Inflammatory macrophage treated with lipopolysaccharide for 1 hour (primary cell): Measurements from ENCODE around the gene ACP6.
"Not testable (repeated sequence)": the region's sequence is repeated elsewhere in the genome, so short reads cannot be mapped to it uniquely, and the experiment has no call there.

Experiments
- DNase-seq, 2 donors: peaks; one replicate each; pipeline ENCODE4 v3.0.0-alpha.2; 2020 to 2022

ACP6 gene

GRCh38 chr1:147619741-147620140 lies 50.6 kb downstream of the ACP6 start:
- DNase-seq = no peak

- no peak for DNase-seq
Observed at GRCh38 chr1:147618771-147619170, 51.6 kb downstream of the ACP6 start.

DNA sequence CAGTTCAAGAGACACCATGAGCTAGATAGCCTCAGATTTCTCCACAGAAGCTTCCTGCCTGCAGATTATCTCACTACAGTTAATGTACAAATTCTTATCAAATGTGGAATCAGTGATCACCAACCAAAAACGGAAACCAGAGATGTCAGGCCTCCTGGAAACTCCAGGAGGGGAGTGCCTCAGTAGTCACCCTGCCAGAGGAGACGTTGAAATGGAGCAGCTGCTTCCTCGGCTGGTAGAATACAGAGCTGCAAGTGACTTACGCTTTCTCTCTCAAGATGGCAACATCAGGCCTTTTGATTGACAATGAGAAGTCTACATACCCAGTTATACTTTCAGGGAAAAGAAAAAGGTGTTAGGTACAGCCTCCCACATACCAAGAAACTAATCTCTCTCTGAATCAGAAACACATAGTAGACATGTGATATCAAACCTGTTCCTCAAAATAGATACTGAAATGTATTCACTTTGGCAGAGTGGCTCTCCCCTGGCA lies 52.2 kb downstream of the ACP6 start:
- peak in 1 of 2 donors; percentile 6 for DNase-seq

GRCh38 chr1:147614966-147615365 lies 55.4 kb downstream of the ACP6 start:
- DNase-seq = not testable (repeated sequence)

DNA sequence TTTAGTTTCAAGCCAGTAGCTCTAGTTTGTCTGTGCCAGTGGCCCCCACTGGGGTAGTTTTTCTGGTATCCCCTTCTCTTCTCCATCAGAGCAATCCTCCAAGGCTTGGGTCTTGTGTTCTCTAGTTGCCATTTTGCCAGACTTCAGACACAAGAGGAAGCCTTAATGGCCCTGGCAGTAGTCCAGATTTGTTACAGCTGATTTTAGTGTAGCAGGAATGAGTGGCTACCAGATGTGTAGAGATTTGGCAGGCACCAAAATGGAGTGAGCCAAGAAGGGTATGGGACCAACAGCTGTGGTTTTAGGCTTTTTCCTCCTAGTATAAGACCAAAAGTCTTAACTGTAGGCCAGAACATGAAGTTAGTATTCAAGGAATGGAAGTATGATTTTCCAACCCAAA lies 56.8 kb downstream of the ACP6 start:
- DNase-seq = no peak

DNA sequence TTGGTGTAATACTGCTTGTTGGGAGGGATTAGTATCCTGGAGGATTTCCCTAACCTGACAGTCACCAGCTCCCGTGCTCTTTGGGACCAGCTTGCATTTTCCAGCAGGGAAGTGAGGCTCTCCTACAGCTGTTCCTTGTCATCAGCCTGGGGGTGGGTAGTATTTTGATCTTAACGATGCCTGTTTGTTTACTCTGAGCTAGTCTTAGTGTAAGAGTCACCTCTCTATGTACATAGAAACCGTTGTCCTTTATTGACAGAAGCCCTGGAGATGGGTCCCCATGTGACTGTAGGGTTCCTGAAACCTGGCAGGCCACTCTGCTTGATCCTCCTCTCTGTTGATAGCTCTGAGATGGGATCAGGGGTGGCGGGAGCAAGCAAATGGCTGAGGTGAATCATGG lies 58.0 kb downstream of the ACP6 start:
- DNase-seq = no peak

GRCh38 chr1:147611586-147611985 lies 58.7 kb downstream of the ACP6 start:
- DNase-seq = no peak

DNA sequence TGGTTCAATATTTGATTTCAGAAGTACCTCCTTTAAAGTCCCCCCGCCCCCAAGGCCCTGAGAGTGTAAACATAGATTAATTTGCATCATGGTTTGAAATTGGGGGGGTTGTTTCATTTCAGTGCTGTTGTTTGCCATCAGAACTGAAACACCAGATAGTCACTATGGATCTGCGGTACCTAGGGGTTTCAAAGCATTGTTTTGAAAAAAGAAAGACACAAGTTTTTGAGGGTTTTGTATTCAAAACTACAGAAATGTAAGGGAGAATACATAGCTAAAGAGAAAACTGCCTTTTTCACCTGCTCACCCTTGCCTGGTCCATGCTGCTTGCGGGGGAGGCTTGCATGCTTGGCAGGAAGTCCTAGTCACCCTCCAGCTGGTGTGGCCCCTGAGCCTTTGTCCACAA lies 59.3 kb downstream of the ACP6 start:
- DNase-seq = no peak

DNA sequence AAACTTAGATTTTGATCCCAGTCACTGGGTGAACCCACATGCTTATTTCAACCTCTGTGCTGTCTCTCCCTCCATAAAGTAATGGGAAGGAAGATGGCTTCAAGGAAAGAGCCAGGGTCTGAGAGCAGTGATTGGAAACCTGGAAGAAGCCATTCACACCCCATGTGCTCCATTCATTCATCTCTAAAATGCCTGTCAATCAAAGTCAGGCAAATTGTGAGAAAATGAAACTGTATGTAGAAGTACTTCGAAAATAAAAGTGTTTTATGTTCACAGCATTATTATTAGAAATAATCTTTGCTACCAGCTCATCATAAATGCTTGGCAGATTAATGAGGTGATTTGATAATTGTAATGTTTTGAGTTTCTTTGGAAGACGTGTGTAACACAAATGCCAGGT lies 61.0 kb downstream of the ACP6 start:
- no peak for DNase-seq

GRCh38 chr1:147608596-147608995 lies 61.7 kb downstream of the ACP6 start:
- no peak for DNase-seq

DNA sequence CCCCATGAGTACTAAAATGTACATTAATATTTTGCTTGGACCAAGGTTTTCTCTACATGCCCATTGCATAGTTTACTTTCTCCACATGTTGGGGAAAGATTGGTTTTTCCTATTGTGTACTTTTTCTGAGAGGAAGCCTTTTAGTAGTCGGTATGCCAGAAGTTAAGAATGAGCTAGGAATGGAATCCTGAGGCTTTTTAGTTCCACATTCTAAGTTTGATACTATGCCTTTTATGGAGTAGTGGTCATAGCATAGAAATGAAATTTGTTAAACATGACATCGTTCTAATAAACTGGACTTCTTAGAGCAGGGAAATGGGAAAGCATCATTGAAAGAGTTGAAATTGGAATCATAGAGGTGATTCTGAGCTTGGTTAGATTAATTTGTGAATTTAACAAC lies 64.7 kb downstream of the ACP6 start:
- DNase-seq = no peak

GRCh38 chr1:147603986-147604385 lies 66.3 kb downstream of the ACP6 start:
- no peak for DNase-seq

DNA sequence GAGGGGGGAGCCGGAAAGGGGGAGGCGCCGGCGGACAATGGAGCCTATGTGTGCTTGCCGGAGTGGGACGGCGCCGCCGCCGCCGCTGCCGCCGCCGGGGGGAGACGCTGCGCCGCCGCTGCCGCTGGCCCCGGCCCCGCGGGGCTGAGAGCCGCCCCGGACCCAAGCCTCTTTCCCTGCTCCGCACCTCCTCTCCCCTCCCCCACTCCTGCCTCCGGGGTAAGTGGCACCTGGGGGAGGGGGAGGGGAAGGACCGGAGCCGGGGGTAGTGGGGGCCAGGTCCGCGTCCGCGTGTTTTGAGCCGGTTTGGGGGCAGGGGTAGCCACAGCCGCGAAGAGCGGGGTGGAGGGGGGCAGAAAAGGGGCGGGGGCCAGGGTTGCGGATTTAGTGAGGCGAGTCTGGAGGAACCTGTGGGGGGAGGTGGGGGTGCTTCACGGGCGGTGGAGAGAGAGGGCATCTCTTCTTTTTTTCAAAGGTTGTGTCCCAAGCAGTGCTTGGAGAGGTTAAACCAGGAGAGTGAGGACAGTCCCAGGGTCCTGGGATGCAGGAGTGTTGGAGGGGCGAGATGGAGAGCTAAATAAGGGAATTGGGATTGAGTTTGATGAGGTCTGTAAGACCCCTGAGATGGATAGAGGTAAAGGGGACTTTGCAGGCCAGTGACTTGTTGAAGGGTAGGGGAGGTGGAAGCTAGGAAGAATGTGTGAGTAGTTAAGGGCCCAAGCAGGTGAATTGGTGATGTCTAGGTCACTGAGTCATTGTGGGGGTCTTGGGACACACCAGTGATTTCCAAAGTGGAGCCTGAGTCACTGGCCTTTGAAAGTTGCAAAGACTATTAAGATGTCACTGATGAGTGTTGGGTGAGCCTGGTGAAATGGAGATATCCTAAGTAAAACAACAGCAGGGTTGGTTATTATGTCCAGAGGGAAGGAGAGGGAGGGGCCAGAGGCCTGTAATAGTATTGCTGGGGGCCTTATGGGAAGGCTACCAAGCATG lies 69.9 kb downstream of the ACP6 start:
- peak in 1 of 2 donors; percentile 16 for DNase-seq

DNA sequence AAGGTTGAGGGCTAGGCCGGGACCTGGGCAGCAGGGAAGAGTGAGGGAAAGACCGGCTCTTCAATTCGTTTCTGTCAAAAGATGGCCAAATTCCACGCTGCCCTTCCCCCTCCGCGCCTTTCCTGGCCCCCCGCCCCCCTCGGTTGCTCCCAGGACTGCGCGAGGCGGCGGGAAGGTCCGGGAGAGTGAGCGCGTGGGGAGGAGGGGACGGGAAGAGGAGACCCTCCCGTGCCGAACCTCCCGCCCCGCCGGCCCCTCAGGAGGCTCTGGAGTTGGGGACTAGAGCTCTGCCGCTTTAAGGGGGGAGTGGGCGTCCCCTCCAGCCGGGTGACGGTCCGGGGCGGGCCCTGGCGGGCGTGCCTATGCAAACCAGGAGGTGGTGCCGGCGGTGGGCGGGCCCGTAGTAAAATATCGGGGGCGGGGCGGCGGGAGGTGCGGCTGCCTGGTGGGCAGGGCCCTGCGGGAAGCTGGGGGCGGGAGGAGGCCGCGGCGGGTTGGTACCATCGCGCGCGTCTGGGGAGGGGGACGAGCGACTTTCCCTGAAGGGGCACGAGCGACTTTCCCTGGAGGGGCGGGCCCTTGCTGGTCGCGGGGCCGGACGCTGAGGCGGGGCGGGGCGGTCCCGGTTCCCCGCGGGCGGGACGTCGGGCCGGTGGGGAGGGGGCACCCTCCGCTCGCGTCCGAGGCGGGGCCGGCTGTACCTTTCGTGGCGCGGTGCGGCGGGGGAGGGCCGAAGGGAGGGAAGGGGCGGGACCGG lies 70.8 kb downstream of the ACP6 start:
- peak; percentile 88 to 94 for DNase-seq

DNA sequence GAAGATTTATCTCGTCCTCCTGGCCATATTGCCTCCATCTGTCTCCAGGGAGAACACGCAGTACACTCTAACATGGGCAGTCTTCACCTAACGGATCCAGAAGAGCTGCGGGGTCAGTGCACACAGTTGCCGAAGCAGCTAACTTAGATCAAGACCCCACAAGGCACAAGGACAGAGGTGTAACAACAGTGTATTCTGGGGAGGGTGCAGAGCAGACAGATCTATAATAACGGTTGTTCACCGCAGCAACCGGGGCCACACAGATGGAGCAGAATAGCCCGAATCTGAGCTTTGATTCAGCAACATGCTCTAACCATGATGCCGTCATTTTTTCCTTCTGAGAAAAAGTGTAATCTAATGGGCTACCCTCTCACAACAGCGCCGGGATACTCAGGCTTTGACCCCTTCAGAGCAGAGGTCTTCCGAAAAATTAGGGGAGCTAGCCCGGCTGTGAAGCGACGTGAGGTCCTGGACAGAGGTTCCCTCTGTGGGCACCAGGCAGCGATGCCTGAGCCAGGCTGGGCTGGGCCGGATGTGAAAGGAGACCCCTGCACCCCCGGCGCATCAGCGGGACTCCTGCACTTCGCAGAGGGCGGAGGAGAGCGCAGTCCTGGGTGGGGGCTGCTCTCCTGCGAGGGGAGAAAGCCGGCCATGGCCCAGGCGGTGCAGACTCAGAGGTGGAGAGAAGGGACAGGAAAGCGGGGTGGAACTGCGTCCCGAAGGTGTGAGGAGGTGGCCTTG lies 71.5 kb downstream of the ACP6 start:
- DNase-seq = no peak

- DNase-seq = peak in 1 of 2 donors; percentile 2
Observed at GRCh38 chr1:147597010-147597409, 73.3 kb downstream of the ACP6 start.
